Prostate gland (tissue), 2 donors: ENCODE measurements around the gene B3GAT1. TPM values are rescaled to one million over a fixed set of nuclear protein-coding genes. Genes with fewer than 3 reads are reported as not detected.

ENCODE experiments used
- DNase-seq: peaks from one replicate; pipeline ENCODE4 v3.0.0-alpha.2; 2019; ENCODE audit warnings: low spot score
- H3K27ac ChIP-seq, 2 donors: fragments of 200-600 bp; sonication (generic); 2 replicates each; pipeline ENCODE4 v1.5.1; 2017 to 2019
- H3K27me3 ChIP-seq: fragments of 200-600 bp; sonication (generic); replicated peaks from 2 replicates; pipeline ENCODE4 v1.5.1; 2019; ENCODE audit not compliant: insufficient read depth
- H3K36me3 ChIP-seq, 2 donors: fragments of 200-600 bp; sonication (generic); 1 replicate in 1 of 2; 2 replicates in 1 of 2; pipeline versions ENCODE4 v1.5.1 to v1.8.1; 2017 to 2019
- H3K4me1 ChIP-seq: fragments of 200-600 bp; sonication (generic); replicated peaks from 2 replicates; pipeline ENCODE4 v1.5.1; 2019
- H3K4me3 ChIP-seq, 2 donors: fragments of 200-600 bp; sonication (generic); 2 replicates each; pipeline ENCODE4 v1.5.1; 2017 to 2019
- H3K9me3 ChIP-seq: fragments of 200-600 bp; sonication (generic); 2 replicates; pipeline ENCODE4 v1.5.1; 2017
- POLR2A ChIP-seq: fragments of 450-650 bp; IDR thresholded peaks from one replicate; pipeline ENCODE4 v1.6.1; 2016; ENCODE audit warnings: antibody characterized with exemption, mild to moderate bottlenecking
- POLR2AphosphoS5 ChIP-seq: sonication (generic); formaldehyde crosslinking; IDR thresholded peaks from one replicate; pipeline ENCODE4 v1.6.1; 2017; ENCODE audit warnings: antibody characterized with exemption
- WGBS: methylation state at CpG from one replicate; pipeline ENCODE4 v1.1.5; 2018; 5-methylcytosine and 5-hydroxymethylcytosine counted together
- intact Hi-C: fragments of 100-400 bp; cut with DNase I; formaldehyde crosslinking; loops from one replicate; pipeline ENCODE4 v1.14.2; 2022
- total RNA-seq, 2 donors: library from RNA; depleted of rRNA; stranded (reverse); fragments of >200 nt; gene quantifications; one replicate each; pipeline ENCODE4 v1.1.0, GENCODE V29; 2016
- TF ChIP-seq, protein P1 (sequence below), 4 experiments: fragments of 200-600 bp in 2 of 4; fragments of 450-650 bp in 2 of 4; sonication (generic) in 2 of 4; IDR thresholded peaks; 1 replicate in 3 of 4; 2 replicates in 1 of 4; pipeline ENCODE4 v1.5.1; 2016 to 2019; ENCODE audit warnings: antibody characterized with exemption in 4 of 4, mild to moderate bottlenecking in 2 of 4, moderate library complexity in 2 of 4

Gene B3GAT1
- total RNA-seq, 2 donors from 2014 or later = 3.9 to 4.9 TPM

DNA sequence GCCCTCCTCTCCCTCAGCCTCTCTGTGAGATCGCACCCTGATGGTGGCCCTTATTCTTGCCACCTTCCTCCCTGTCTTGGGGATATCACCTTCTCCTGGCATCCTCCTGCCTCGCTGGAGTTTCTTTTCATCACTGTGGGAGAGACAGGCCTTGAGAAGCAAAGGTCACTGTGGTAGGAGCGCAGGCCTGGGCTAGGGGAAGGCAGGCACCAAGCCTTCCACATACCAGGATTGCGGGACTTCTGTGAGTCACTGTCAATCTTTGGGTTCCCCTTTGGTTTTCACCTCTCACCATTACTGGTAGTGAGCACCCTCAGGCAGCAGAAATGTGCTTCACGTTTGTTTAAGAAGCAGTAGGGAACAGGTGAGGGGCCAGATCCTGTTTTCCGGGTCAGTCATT, 31.2 kb upstream of the B3GAT1 start:
- Histone ChIP-seq H3K4me3 (no peak overlapping the region), H3K4me1 (no peaks in the 10 kb centered on the region), H3K27ac (no peak overlapping the region), H3K36me3 (no peaks in the 10 kb centered on the region), H3K27me3 (no peaks in the 10 kb centered on the region), H3K9me3 (no peaks in the 10 kb centered on the region)
- no peak for DNase-seq
- WGBS = 77% methylated on average over 6 of the region's 6 CpGs
- no peak for TF ChIP-seq POLR2A
- TF ChIP-seq POLR2AphosphoS5 = no peak
- TF ChIP-seq, protein P1, sequence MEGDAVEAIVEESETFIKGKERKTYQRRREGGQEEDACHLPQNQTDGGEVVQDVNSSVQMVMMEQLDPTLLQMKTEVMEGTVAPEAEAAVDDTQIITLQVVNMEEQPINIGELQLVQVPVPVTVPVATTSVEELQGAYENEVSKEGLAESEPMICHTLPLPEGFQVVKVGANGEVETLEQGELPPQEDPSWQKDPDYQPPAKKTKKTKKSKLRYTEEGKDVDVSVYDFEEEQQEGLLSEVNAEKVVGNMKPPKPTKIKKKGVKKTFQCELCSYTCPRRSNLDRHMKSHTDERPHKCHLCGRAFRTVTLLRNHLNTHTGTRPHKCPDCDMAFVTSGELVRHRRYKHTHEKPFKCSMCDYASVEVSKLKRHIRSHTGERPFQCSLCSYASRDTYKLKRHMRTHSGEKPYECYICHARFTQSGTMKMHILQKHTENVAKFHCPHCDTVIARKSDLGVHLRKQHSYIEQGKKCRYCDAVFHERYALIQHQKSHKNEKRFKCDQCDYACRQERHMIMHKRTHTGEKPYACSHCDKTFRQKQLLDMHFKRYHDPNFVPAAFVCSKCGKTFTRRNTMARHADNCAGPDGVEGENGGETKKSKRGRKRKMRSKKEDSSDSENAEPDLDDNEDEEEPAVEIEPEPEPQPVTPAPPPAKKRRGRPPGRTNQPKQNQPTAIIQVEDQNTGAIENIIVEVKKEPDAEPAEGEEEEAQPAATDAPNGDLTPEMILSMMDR (IDR thresholded peaks at IDR 0.05) = no peak
- intact Hi-C loops = no loop called here

DNA sequence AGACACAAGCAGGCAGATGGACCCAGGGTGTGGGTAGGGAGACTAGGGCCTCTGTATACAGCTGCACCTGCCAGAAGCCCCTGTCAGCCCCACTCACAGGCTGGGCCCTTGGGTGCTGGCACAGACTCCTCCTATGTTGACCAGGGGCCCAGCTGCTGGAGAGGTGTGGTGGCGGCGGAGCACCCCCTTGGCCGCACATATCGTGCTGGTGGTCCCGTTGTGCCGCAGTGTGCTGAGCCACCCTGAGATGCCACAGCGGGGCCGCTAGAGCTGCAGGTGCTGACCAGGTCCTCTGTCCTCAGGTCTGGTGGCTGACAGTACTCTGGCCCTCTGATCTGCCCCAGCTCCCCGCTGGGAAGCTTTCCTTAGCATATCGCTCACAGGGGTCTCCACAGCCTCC, 30.2 kb upstream of the B3GAT1 start:
- intact Hi-C loops = no loop called here
- no peaks in the 10 kb centered on the region for H3K9me3 ChIP-seq
- H3K27me3 ChIP-seq = no peaks in the 10 kb centered on the region
- WGBS = 81% methylated on average over 8 of the region's 10 CpGs
- H3K4me3 ChIP-seq = no peak overlapping the region
- no peaks in the 10 kb centered on the region for H3K4me1 ChIP-seq
- DNase-seq = no peak
- no peak overlapping the region for H3K27ac ChIP-seq
- TF ChIP-seq POLR2AphosphoS5 (no peak), POLR2A (no peak)
- TF ChIP-seq, protein P1 (IDR thresholded peaks at IDR 0.05) = no peak
- H3K36me3 ChIP-seq = no peaks in the 10 kb centered on the region

DNA sequence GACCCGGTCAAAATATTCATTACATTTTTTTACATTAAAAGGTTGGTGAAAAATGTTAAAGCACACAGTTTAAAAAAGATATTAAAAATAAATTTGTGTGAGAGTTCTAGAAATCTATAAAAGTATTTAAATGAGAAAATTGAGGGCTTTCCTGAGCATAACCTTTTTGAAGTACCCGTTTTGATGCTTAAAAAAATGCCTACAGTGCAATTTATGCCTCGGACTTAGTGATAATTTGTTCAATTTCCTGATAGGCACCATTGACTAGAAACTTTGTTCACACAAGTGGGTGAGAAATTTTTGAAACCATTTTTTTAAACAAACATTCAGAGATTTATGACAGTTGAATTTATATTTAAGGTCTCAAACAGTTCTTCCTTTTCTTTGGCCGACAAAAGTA, 29.7 kb upstream of the B3GAT1 start:
- intact Hi-C loops = no loop called here
- H3K9me3 ChIP-seq = no peaks in the 10 kb centered on the region
- no peak for DNase-seq
- TF ChIP-seq POLR2A = no peak
- TF ChIP-seq, protein P1 (IDR thresholded peaks at IDR 0.05) = no peak
- no peak for TF ChIP-seq POLR2AphosphoS5
- H3K27me3 ChIP-seq = no peaks in the 10 kb centered on the region
- no peak overlapping the region for H3K4me3 ChIP-seq
- no peak overlapping the region for H3K27ac ChIP-seq
- H3K36me3 ChIP-seq = no peaks in the 10 kb centered on the region
- H3K4me1 ChIP-seq = no peaks in the 10 kb centered on the region
- WGBS = 60% methylated on average over 4 of the region's 4 CpGs

DNA sequence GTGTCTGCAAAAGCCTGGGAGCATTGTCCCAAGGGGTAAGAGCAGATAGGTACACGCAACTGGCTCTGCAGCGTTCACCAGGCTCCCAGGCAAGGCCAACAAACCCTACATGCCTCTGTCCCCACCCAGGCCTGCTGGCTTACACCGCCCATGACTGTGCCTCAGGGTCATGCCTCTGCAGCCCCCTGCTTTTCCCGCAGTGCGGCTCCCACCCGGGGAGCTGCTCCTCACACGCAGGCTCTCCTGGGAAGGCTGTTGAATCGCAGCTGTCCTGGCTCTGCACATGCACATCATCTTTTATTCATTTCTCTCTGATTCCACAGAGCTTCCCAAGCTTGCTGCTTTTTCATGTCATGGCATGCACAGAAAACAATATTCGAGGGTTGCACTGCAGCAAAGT, 29.2 kb upstream of the B3GAT1 start:
- H3K27ac ChIP-seq = no peak overlapping the region
- H3K4me1 ChIP-seq = no peaks in the 10 kb centered on the region
- DNase-seq = no peak
- no peak overlapping the region for H3K4me3 ChIP-seq
- TF ChIP-seq POLR2A (no peak), POLR2AphosphoS5 (no peak)
- TF ChIP-seq, protein P1 (IDR thresholded peaks at IDR 0.05) = no peak
- intact Hi-C loops = no loop called here
- 32% methylated on average over 9 of the region's 9 CpGs for WGBS
- no peaks in the 10 kb centered on the region for H3K9me3 ChIP-seq
- H3K36me3 ChIP-seq = no peaks in the 10 kb centered on the region
- no peaks in the 10 kb centered on the region for H3K27me3 ChIP-seq

DNA sequence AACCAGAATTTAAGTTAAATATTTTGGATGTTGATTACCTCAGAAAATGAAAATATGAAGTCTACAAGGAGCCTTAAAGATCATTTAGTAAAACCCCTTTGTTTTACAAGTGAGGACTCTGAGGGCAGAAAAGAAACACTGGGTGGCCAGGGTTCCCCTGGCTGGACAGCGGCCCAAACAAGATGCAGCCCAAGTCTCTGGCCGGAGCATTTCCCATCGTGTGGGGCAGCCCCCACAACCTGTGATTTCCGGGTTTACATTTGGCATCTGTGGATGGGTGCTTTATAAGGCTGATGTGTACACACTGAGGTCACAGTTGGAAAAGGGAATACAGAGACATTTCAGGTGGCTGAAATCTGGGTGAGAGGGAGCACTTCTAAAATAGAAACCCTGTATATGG, 28.8 kb upstream of the B3GAT1 start:
- Histone ChIP-seq H3K27ac (no peak overlapping the region), H3K4me3 (no peak overlapping the region), H3K36me3 (no peaks in the 10 kb centered on the region), H3K4me1 (no peaks in the 10 kb centered on the region), H3K27me3 (no peaks in the 10 kb centered on the region), H3K9me3 (no peaks in the 10 kb centered on the region)
- intact Hi-C loops = no loop called here
- 45% methylated on average over 4 of the region's 4 CpGs for WGBS
- TF ChIP-seq POLR2AphosphoS5 (no peak), POLR2A (no peak)
- TF ChIP-seq, protein P1 (IDR thresholded peaks at IDR 0.05) = no peak
- no peak for DNase-seq
